K562 (cell line): ENCODE results near the gene TECRL. TPM values are rescaled to one million over a fixed set of nuclear protein-coding genes. Genes with fewer than 3 reads are reported as not detected.

Experiments
- ATAC-seq: fragments of 200-7000 bp; cut with Tn5 transposase; 3 replicates; pipeline ENCODE4 v1.9.1; 2020; ENCODE audit warnings: moderate library complexity
- BruUV-seq: library from RNA; stranded (reverse); fragments of 400-500 nt; replicated peaks from 2 replicates; lab custom pipeline; 2021; lab: Mats Ljungman, UMichigan
- CTCF ChIA-PET: fragments of 300-600 bp; formaldehyde crosslinking; extraction: SDS; loops from one replicate; lab custom pipeline; 2021; ENCODE audit warnings: low intra/inter-chr PET ratio; lab: Yijun Ruan, JAX
- POLR2A ChIA-PET: fragments of 300-600, 350-650 bp; sonication (Branson Sonifier 250); formaldehyde crosslinking; extraction: SDS; loops from one replicate; lab custom pipeline; 2021; ENCODE audit warnings: antibody characterized with exemption, inconsistent platforms; lab: Yijun Ruan, JAX
- DNase-seq, 4 experiments: peaks; one replicate each; pipeline versions ENCODE4 v3.0.0 to v3.0.0-alpha.2; 2011 to 2018; ENCODE audit warnings: low spot score in 3 of 4, mixed read lengths in 3 of 4; ENCODE audit errors: extremely low read depth in 1 of 4
- FAIRE-seq: peaks from 2 replicates; lab custom pipeline; 2011; peaks lifted over from hg19 to GRCh38; lab: Jason Lieb, UNC
- H2AFZ ChIP-seq: 2 replicates; pipeline ENCODE4 v1.6.0; 2011; ENCODE audit warnings: low read depth, low read length, control low read depth, inconsistent platforms
- H3K27ac ChIP-seq: fragments of 200-600 bp; 3 replicates; pipeline ENCODE4 v1.8.0; 2011; ENCODE audit warnings: low read depth, mild to moderate bottlenecking, control low read depth, inconsistent platforms, low read length, moderate library complexity, mixed read lengths; ENCODE audit errors: extremely low read depth
- H3K27me3 ChIP-seq, 2 experiments: fragments of 300-600 bp in 1 of 2; 2 replicates in 1 of 2; 3 replicates in 1 of 2; pipeline versions ENCODE4 v1.6.0 to v1.8.0; 2011; ENCODE audit warnings: inconsistent platforms in 2 of 2, low read length in 2 of 2, mild to moderate bottlenecking in 1 of 2, mixed read lengths in 1 of 2, moderate library complexity in 1 of 2; ENCODE audit not compliant: control insufficient read depth in 2 of 2, insufficient read depth in 2 of 2
- H3K36me3 ChIP-seq: fragments of 300-600 bp; 3 replicates; pipeline ENCODE4 v1.8.0; 2011; ENCODE audit warnings: mild to moderate bottlenecking, low read length, inconsistent platforms; ENCODE audit not compliant: control insufficient read depth, insufficient read depth
- H3K4me1 ChIP-seq, 2 experiments: fragments of 200-600 bp in 1 of 2; replicated peaks in 1 of 2; 2 replicates in 1 of 2; 3 replicates in 1 of 2; pipeline versions ENCODE4 v1.5.1 to v1.8.0; 2011; ENCODE audit warnings: inconsistent platforms in 2 of 2, low read length in 2 of 2, mild to moderate bottlenecking in 1 of 2, mixed read lengths in 1 of 2, moderate library complexity in 1 of 2; ENCODE audit not compliant: control insufficient read depth in 2 of 2, insufficient read depth in 2 of 2
- H3K4me2 ChIP-seq: 2 replicates; pipeline ENCODE4 v1.6.1; 2011; ENCODE audit warnings: low read length, control low read depth, inconsistent platforms, mixed read lengths; ENCODE audit not compliant: insufficient read depth
- H3K4me3 ChIP-seq: fragments of 200-600 bp; sonication (generic), shearing (Covaris generic); 2 replicates; pipeline ENCODE4 v1.5.1; 2016; ENCODE audit warnings: control low read depth, inconsistent platforms
- H3K79me2 ChIP-seq: fragments of 200-600 bp; 3 replicates; pipeline ENCODE4 v1.8.0; 2011; ENCODE audit warnings: low read length, inconsistent platforms; ENCODE audit not compliant: control insufficient read depth, insufficient read depth
- H3K9ac ChIP-seq, 2 experiments: 2 replicates each; pipeline versions ENCODE4 v1.6.0 to v1.6.1; 2011; ENCODE audit warnings: low read depth in 2 of 2, low read length in 2 of 2, control low read depth in 1 of 2, inconsistent platforms in 1 of 2, mild to moderate bottlenecking in 1 of 2, mixed read lengths in 1 of 2; ENCODE audit not compliant: insufficient read depth in 1 of 2
- H3K9me1 ChIP-seq: one replicate; pipeline ENCODE4 v1.6.0; 2011; ENCODE audit warnings: inconsistent platforms, mild to moderate bottlenecking, low read length, moderate library complexity; ENCODE audit not compliant: control insufficient read depth, insufficient read depth
- H3K9me3 ChIP-seq: replicated peaks from 2 replicates; pipeline ENCODE4 v1.5.1; 2011; ENCODE audit warnings: low read depth, low read length, inconsistent platforms; ENCODE audit not compliant: control insufficient read depth, insufficient read depth
- H4K20me1 ChIP-seq: replicated peaks from 2 replicates; pipeline ENCODE4 v1.6.1; 2011; ENCODE audit warnings: low read length, inconsistent platforms, mixed read lengths; ENCODE audit not compliant: control insufficient read depth, insufficient read depth
- CAMTA2 ChIP-seq: fragments of 250-450 bp; sonication (Bioruptor Pico); conservative IDR thresholded peaks from 2 replicates; pipeline ENCODE4 v1.5.1; 2022
- JUN ChIP-seq, 2 experiments: sonication (generic) in 1 of 2; formaldehyde crosslinking in 1 of 2; IDR thresholded peaks; 2 replicates each; pipeline versions ENCODE4 v1.6.1 to v1.8.0; 2012 to 2022; ENCODE audit warnings: borderline replicate concordance in 2 of 2, mild to moderate bottlenecking in 2 of 2, improper control_type of control experiment in 1 of 2, low read depth in 1 of 2, low read length in 1 of 2, missing genetic modification reagents in 1 of 2
- KDM5B ChIP-seq: fragments of 200-600 bp; sonication (generic); IDR thresholded peaks from 2 replicates; pipeline ENCODE4 v1.6.1; 2012; ENCODE audit warnings: low read depth, mild to moderate bottlenecking, moderate library complexity, low read length, control low read depth, inconsistent platforms; ENCODE audit not compliant: insufficient replicate concordance
- MTA1 ChIP-seq: fragments of 450-650 bp; IDR thresholded peaks from 2 replicates; pipeline ENCODE4 v1.6.1; 2017; ENCODE audit warnings: borderline replicate concordance
- MXD1 ChIP-seq: fragments of 250-450 bp; sonication (Bioruptor Pico); IDR thresholded peaks from 2 replicates; pipeline ENCODE4 v1.8.0; 2021; ENCODE audit warnings: borderline replicate concordance, mild to moderate bottlenecking, moderate library complexity; ENCODE audit not compliant: poor library complexity, severe bottlenecking
- RERE ChIP-seq: sonication (generic); formaldehyde crosslinking; IDR thresholded peaks from 2 replicates; pipeline ENCODE4 v1.8.0; 2023; ENCODE audit warnings: missing genetic modification reagents, mild to moderate bottlenecking, borderline replicate concordance
- RFX1 ChIP-seq: fragments of 450-650 bp; IDR thresholded peaks from 2 replicates; pipeline ENCODE4 v1.6.1; 2016; ENCODE audit warnings: mild to moderate bottlenecking, moderate library complexity
- ZBTB12 ChIP-seq: fragments of 250-450 bp; sonication (Bioruptor Pico); IDR thresholded peaks from 2 replicates; pipeline ENCODE4 v1.4.0; 2020
- in situ Hi-C: fragments of 300-500 bp; cut with MboI; formaldehyde crosslinking; loops from 4 replicates; pipeline ENCODE4 v1.15.0; 2018; ENCODE audit warnings: inconsistent platforms, mixed read lengths
- intact Hi-C: fragments of 100-400 bp; cut with micrococcal nuclease; formaldehyde crosslinking; loops from 2 replicates; pipeline ENCODE4 v1.14.2; 2022
- polyA plus RNA-seq, 8 experiments: library from polyadenylated mRNA; depleted of rRNA in 4 of 8; stranded (reverse) in 5 of 8; unstranded in 3 of 8; fragments of >200 nt; fragmentation: Nextera tagmentation in 2 of 8; fragmentation: Illumina TruSeq in 1 of 8; extraction: Ambion mirVana in 2 of 8; extraction: Trizol in 1 of 8; gene quantifications; 2 replicates each; pipeline versions ENCODE4 v1.2.1 to v1.2.3, GENCODE V29; 2011 to 2014; ENCODE audit warnings: inconsistent platforms in 1 of 8, missing spikeins in 1 of 8
- total RNA-seq, 7 experiments: library from RNA; depleted of rRNA in 6 of 7; stranded (reverse); fragments of >200 nt in 6 of 7; fragmentation: Illumina TruSeq in 2 of 7; extraction: Trizol in 2 of 7; gene quantifications; 2 replicates each; pipeline versions ENCODE4 v1.2.1 to v1.2.3, GENCODE V29; 2011 to 2021; ENCODE audit warnings: low replicate concordance in 1 of 7
- TF ChIP-seq, protein P1 (sequence below): fragments of 450-650 bp; IDR thresholded peaks from 2 replicates; pipeline ENCODE4 v1.6.1; 2014; ENCODE audit warnings: low read depth, mild to moderate bottlenecking, moderate library complexity, borderline replicate concordance
- TF ChIP-seq, protein P2 (sequence below): sonication (generic); formaldehyde crosslinking; IDR thresholded peaks from 2 replicates; pipeline ENCODE4 v1.8.1; 2022; ENCODE audit warnings: missing genetic modification reagents

Gene TECRL
- total and polyA plus RNA-seq, 9 of the 15 experiments (the other 6 are each of a cell fraction or from before 2014, with no cell fraction given) = not detected

DNA sequence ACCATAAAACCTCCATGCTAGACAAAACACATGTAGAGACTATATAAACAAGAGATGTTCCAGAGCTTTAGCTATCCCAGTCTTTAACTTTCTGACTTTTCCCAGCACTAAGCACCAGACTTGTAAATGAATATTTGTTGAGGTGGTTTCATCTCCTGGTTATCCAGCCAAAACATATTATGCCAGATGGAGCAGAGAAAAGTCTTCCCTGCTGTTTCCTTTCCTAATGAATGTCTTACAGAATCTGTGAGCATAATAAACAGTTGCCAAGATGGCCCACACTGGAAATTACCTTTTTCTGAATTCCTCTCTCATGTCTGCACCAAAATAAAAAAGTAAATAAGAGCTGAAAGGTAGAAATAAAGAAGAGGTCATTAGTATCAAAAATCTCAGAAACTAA is 159.2 kb downstream of the TECRL start:
- no TSS peak for BruUV-seq
- FAIRE-seq = no peak
- TF ChIP-seq MXD1 (CRISPR knock-in tag) = no peak
- TF ChIP-seq, protein P1, sequence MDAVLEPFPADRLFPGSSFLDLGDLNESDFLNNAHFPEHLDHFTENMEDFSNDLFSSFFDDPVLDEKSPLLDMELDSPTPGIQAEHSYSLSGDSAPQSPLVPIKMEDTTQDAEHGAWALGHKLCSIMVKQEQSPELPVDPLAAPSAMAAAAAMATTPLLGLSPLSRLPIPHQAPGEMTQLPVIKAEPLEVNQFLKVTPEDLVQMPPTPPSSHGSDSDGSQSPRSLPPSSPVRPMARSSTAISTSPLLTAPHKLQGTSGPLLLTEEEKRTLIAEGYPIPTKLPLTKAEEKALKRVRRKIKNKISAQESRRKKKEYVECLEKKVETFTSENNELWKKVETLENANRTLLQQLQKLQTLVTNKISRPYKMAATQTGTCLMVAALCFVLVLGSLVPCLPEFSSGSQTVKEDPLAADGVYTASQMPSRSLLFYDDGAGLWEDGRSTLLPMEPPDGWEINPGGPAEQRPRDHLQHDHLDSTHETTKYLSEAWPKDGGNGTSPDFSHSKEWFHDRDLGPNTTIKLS = no peak
- no peak for TF ChIP-seq RFX1
- TF ChIP-seq MTA1 = no peak
- TF ChIP-seq, protein P2, sequence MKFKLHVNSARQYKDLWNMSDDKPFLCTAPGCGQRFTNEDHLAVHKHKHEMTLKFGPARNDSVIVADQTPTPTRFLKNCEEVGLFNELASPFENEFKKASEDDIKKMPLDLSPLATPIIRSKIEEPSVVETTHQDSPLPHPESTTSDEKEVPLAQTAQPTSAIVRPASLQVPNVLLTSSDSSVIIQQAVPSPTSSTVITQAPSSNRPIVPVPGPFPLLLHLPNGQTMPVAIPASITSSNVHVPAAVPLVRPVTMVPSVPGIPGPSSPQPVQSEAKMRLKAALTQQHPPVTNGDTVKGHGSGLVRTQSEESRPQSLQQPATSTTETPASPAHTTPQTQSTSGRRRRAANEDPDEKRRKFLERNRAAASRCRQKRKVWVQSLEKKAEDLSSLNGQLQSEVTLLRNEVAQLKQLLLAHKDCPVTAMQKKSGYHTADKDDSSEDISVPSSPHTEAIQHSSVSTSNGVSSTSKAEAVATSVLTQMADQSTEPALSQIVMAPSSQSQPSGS = no peak
- no peak for TF ChIP-seq JUN (IDR thresholded peaks at IDR 0.05; ENCODE audit: borderline replicate concordance, low read depth, low read length)
- no peak for TF ChIP-seq JUN (CRISPR knock-in tag; IDR thresholded peaks at IDR 0.05; ENCODE audit: borderline replicate concordance)
- no peak for TF ChIP-seq ZBTB12 (CRISPR knock-in tag)
- TF ChIP-seq KDM5B = no peak
- TF ChIP-seq RERE (CRISPR knock-in tag) = no peak
- no peak for TF ChIP-seq CAMTA2 (CRISPR knock-in tag)

More for the DNA sequence above, 159.2 kb downstream of the TECRL start:
- H3K4me2 ChIP-seq = no peak overlapping the region
- no peaks in the 10 kb centered on the region for H3K36me3 ChIP-seq
- no peak overlapping the region for H2AFZ ChIP-seq
- H3K4me1 ChIP-seq = no peaks in the 10 kb centered on the region
- no peak overlapping the region for H3K9ac ChIP-seq
- intact Hi-C loops (no loop called here), in situ Hi-C loops (no loop called here)
- no peak overlapping the region for H3K27ac ChIP-seq
- ChIA-PET POLR2A (no interaction called here), CTCF (no interaction called here)
- H3K9me1 ChIP-seq = no peaks in the 10 kb centered on the region
- H3K79me2 ChIP-seq = no peaks in the 10 kb centered on the region
- H3K4me3 ChIP-seq = no peak overlapping the region
- no peaks in the 10 kb centered on the region for H3K27me3 ChIP-seq
- no peak for DNase-seq
- H3K9me3 ChIP-seq = peaks cover 2% of the 10 kb centered on the region; the same call in 1 of the 2 replicates
- no peak for ATAC-seq
- no peaks in the 10 kb centered on the region for H4K20me1 ChIP-seq
